H9 (cell line): ENCODE results near the gene GNPDA1. TPM values are rescaled to one million over a fixed set of nuclear protein-coding genes. Genes with fewer than 3 reads are reported as not detected.

ENCODE experiments used
- DNase-seq: peaks from one replicate; pipeline ENCODE4 v3.0.0-alpha.2; 2017
- H2AFZ ChIP-seq: one replicate; pipeline ENCODE4 v1.6.1; 2013; ENCODE audit warnings: mild to moderate bottlenecking, low read length, control low read depth, moderate library complexity
- H2AK5ac ChIP-seq: 2 replicates; pipeline ENCODE4 v1.6.1; 2013; ENCODE audit warnings: low read length, control low read depth, mixed read lengths; ENCODE audit not compliant: insufficient read length
- H2BK120ac ChIP-seq: one replicate; pipeline ENCODE4 v1.6.1; 2013; ENCODE audit warnings: low read depth, mild to moderate bottlenecking, low read length, control low read depth, inconsistent platforms; ENCODE audit not compliant: poor library complexity, severe bottlenecking
- H2BK12ac ChIP-seq: 2 replicates; pipeline ENCODE4 v1.6.1; 2013; ENCODE audit warnings: low read length, control low read depth, mixed read lengths, low read depth; ENCODE audit not compliant: insufficient read length
- H2BK15ac ChIP-seq: 2 replicates; pipeline ENCODE4 v1.6.1; 2013; ENCODE audit warnings: low read depth, low read length, control low read depth
- H2BK20ac ChIP-seq: one replicate; pipeline ENCODE4 v1.6.1; 2013; ENCODE audit warnings: low read depth, mild to moderate bottlenecking, low read length, control low read depth, inconsistent platforms; ENCODE audit not compliant: poor library complexity, severe bottlenecking
- H2BK5ac ChIP-seq: 2 replicates; pipeline ENCODE4 v1.6.1; 2013; ENCODE audit warnings: low read length, control low read depth, mixed read lengths; ENCODE audit not compliant: insufficient read length
- H3K14ac ChIP-seq: 2 replicates; pipeline ENCODE4 v1.6.1; 2013; ENCODE audit warnings: low read length, control low read depth; ENCODE audit not compliant: insufficient read depth
- H3K18ac ChIP-seq: 2 replicates; pipeline ENCODE4 v1.6.1; 2013; ENCODE audit warnings: low read depth, mild to moderate bottlenecking, mixed read lengths, low read length, control low read depth; ENCODE audit not compliant: insufficient read length
- H3K23ac ChIP-seq: 2 replicates; pipeline ENCODE4 v1.6.1; 2013; ENCODE audit warnings: low read length, control low read depth, mixed read lengths, low read depth; ENCODE audit not compliant: insufficient read length
- H3K23me2 ChIP-seq: 2 replicates; pipeline ENCODE4 v1.6.1; 2013; ENCODE audit warnings: low read depth, mild to moderate bottlenecking, mixed read lengths, low read length, control low read depth; ENCODE audit not compliant: insufficient read length, poor library complexity, severe bottlenecking
- H3K27ac ChIP-seq: 2 replicates; pipeline ENCODE4 v1.5.1; 2013; ENCODE audit warnings: low read length, control low read depth, mixed read lengths, low read depth; ENCODE audit not compliant: insufficient read length
- H3K27me3 ChIP-seq: 2 replicates; pipeline ENCODE4 v1.6.1; 2013; ENCODE audit warnings: low read length, control low read depth, inconsistent platforms; ENCODE audit not compliant: insufficient read depth
- H3K4ac ChIP-seq: 2 replicates; pipeline ENCODE4 v1.6.1; 2013; ENCODE audit warnings: low read depth, mild to moderate bottlenecking, control low read depth, inconsistent platforms, low read length, moderate library complexity
- H3K4me1 ChIP-seq: 2 replicates; pipeline ENCODE4 v1.6.1; 2013; ENCODE audit warnings: low read length, control low read depth, inconsistent platforms; ENCODE audit not compliant: insufficient read depth
- H3K4me2 ChIP-seq: 2 replicates; pipeline ENCODE4 v1.6.1; 2013; ENCODE audit warnings: low read length, control low read depth, mixed read lengths; ENCODE audit not compliant: insufficient read length, insufficient read depth
- H3K56ac ChIP-seq: 2 replicates; pipeline ENCODE4 v1.6.1; 2013; ENCODE audit warnings: low read depth, mild to moderate bottlenecking, mixed read lengths, low read length, control low read depth; ENCODE audit not compliant: insufficient read length
- H3K79me1 ChIP-seq: 2 replicates; pipeline ENCODE4 v1.6.1; 2013; ENCODE audit warnings: low read depth, mild to moderate bottlenecking, moderate library complexity, low read length, control low read depth, inconsistent platforms; ENCODE audit not compliant: insufficient read depth, poor library complexity, severe bottlenecking
- H3K79me2 ChIP-seq: 2 replicates; pipeline ENCODE4 v1.6.1; 2013; ENCODE audit warnings: low read length, control low read depth, inconsistent platforms; ENCODE audit not compliant: insufficient read depth
- H3K9ac ChIP-seq: 2 replicates; pipeline ENCODE4 v1.6.1; 2013; ENCODE audit warnings: low read length, control low read depth, mixed read lengths; ENCODE audit not compliant: insufficient read length; ENCODE audit errors: extremely low read depth
- H3K9me3 ChIP-seq: one replicate; pipeline ENCODE4 v1.6.1; 2013; ENCODE audit warnings: low read depth, low read length, inconsistent platforms; ENCODE audit not compliant: control insufficient read depth
- H3T11ph ChIP-seq: one replicate; pipeline ENCODE4 v1.6.1; 2013; ENCODE audit warnings: mild to moderate bottlenecking, low read length, control low read depth, inconsistent platforms
- H4K20me1 ChIP-seq: one replicate; pipeline ENCODE4 v1.6.1; 2013; ENCODE audit not compliant: control insufficient read depth, insufficient read length, insufficient read depth
- H4K5ac ChIP-seq: 2 replicates; pipeline ENCODE4 v1.6.1; 2013; ENCODE audit warnings: low read depth, mild to moderate bottlenecking, mixed read lengths, low read length, control low read depth; ENCODE audit not compliant: insufficient read length
- H4K8ac ChIP-seq: replicated peaks from 2 replicates; pipeline ENCODE4 v1.6.1; 2013; ENCODE audit warnings: low read length, control low read depth, mixed read lengths, low read depth; ENCODE audit not compliant: insufficient read length
- H4K91ac ChIP-seq: 2 replicates; pipeline ENCODE4 v1.6.1; 2013; ENCODE audit warnings: low read depth, mild to moderate bottlenecking, moderate library complexity, mixed read lengths, low read length, control low read depth; ENCODE audit not compliant: insufficient read length
- H3K27ac Mint-ChIP-seq, 3 experiments: 2 replicates in 2 of 3; 3 replicates in 1 of 3; pipeline ENCODE4 v1.8.0; 2020 to 2021; ENCODE audit warnings: mixed read lengths in 3 of 3, mild to moderate bottlenecking in 1 of 3, moderate library complexity in 1 of 3
- H3K27me3 Mint-ChIP-seq: 2 replicates; pipeline ENCODE4 v1.8.0; 2021; ENCODE audit warnings: low read depth, mild to moderate bottlenecking, moderate library complexity, mixed read lengths
- H3K36me3 Mint-ChIP-seq, 3 experiments: 2 replicates in 2 of 3; 3 replicates in 1 of 3; pipeline ENCODE4 v1.8.0; 2020 to 2021; ENCODE audit warnings: low read depth in 3 of 3, mixed read lengths in 3 of 3; ENCODE audit not compliant: insufficient read depth in 1 of 3
- H3K4me1 Mint-ChIP-seq, 2 experiments: 2 replicates each; pipeline ENCODE4 v1.8.0; 2020; ENCODE audit warnings: mixed read lengths in 2 of 2
- H3K4me3 Mint-ChIP-seq, 2 experiments: 2 replicates in 1 of 2; 3 replicates in 1 of 2; pipeline ENCODE4 v1.8.0; 2020 to 2021; ENCODE audit warnings: mild to moderate bottlenecking in 2 of 2, mixed read lengths in 2 of 2, moderate library complexity in 1 of 2
- H3K9me3 Mint-ChIP-seq, 2 experiments: 2 replicates in 1 of 2; 3 replicates in 1 of 2; pipeline ENCODE4 v1.8.0; 2020; ENCODE audit warnings: mild to moderate bottlenecking in 2 of 2, mixed read lengths in 2 of 2, moderate library complexity in 1 of 2
- CTCF ChIP-seq: fragments of 200-600 bp; sonication (generic); conservative IDR thresholded peaks from 3 replicates; pipeline ENCODE4 v1.8.0; 2021; ENCODE audit warnings: antibody characterized with exemption, mild to moderate bottlenecking
- WGBS: extraction: QIAGEN DNeasy Blood & Tissue Kit; methylation state at CpG from one replicate; pipeline ENCODE4 v1.1.7; 2013; ENCODE audit warnings: missing lambda C conversion rate, low lambda C conversion rate, mixed read lengths; ENCODE audit not compliant: insufficient read length; ENCODE audit errors: extremely low coverage; 5-methylcytosine and 5-hydroxymethylcytosine counted together
- total RNA-seq: library from RNA; stranded (reverse); gene quantifications from 2 replicates; pipeline ENCODE4 v1.2.1, GENCODE V29; 2021

GNPDA1 gene
- total RNA-seq, 1 experiment from 2014 or later = 66.8 TPM

GRCh38 chr5:142036918-142037317, 24.1 kb upstream of the GNPDA1 start:
- no peak overlapping the region for H3K4me2 ChIP-seq
- no peak overlapping the region for H2AFZ ChIP-seq

More at GRCh38 chr5:142036918-142037317, 24.1 kb upstream of the GNPDA1 start:
- Histone ChIP-seq H3K4me1 (no peaks in the 10 kb centered on the region), H3K56ac (no peak overlapping the region), H3K23me2 (no peaks in the 10 kb centered on the region), H2BK120ac (no peak overlapping the region), H3T11ph (no peak overlapping the region), H3K27me3 (no peaks in the 10 kb centered on the region), H2BK20ac (no peak overlapping the region), H2AK5ac (no peak overlapping the region), H3K79me2 (no peaks in the 10 kb centered on the region), H4K91ac (no peak overlapping the region), H3K27ac (no peak overlapping the region), H3K14ac (no peak overlapping the region), H3K18ac (no peak overlapping the region), H2BK12ac (no peak overlapping the region), H3K4ac (no peak overlapping the region), H3K9me3 (no peaks in the 10 kb centered on the region), H2BK15ac (no peak overlapping the region), H3K79me1 (no peaks in the 10 kb centered on the region), H4K8ac (no peak overlapping the region), H4K5ac (no peak overlapping the region), H4K20me1 (no peaks in the 10 kb centered on the region), H2BK5ac (no peak overlapping the region), H3K23ac (no peak overlapping the region), H3K9ac (no peak overlapping the region)
- Mint-ChIP-seq H3K36me3 (no peaks in the 10 kb centered on the region), H3K27ac (no peak overlapping the region; a peak in 1 of 7 replicates), H3K27me3 (peaks cover 1% of the 10 kb centered on the region), H3K4me3 (no peak overlapping the region), H3K4me1 (peaks cover 0 to 2% of the 10 kb centered on the region in 2 experiments; a peak in 2 of 4 replicates), H3K9me3 (no peaks in the 10 kb centered on the region)
- no peak for TF ChIP-seq CTCF
- WGBS = no CpG with 5 or more reads among the region's 13 CpGs
- no peak for DNase-seq
